Uterus (tissue), 4 donors: ENCODE data around the gene CACNG5. TPM values are rescaled to one million over a fixed set of nuclear protein-coding genes. Genes with fewer than 3 reads are reported as not detected.

Experiments
- DNase-seq, 2 donors: peaks; one replicate each; pipeline ENCODE4 v3.0.0-alpha.2; 2019 to 2020
- H3K27ac ChIP-seq, 2 donors: fragments of 200-600 bp; sonication (generic); 1 replicate in 1 of 2; 2 replicates in 1 of 2; pipeline ENCODE4 v1.5.1; 2016 to 2018
- H3K27me3 ChIP-seq, 2 donors: fragments of 200-600 bp; sonication (generic); one replicate each; pipeline ENCODE4 v1.5.1; 2018 to 2019; ENCODE audit warnings: control low read depth in 1 of 2
- H3K36me3 ChIP-seq, 2 donors: fragments of 200-600 bp; sonication (generic); one replicate each; pipeline ENCODE4 v1.5.1; 2019; ENCODE audit warnings: control low read depth in 1 of 2
- H3K4me1 ChIP-seq, 2 donors: fragments of 200-600 bp; sonication (generic); one replicate each; pipeline ENCODE4 v1.5.1; 2018 to 2019; ENCODE audit warnings: control low read depth in 1 of 2
- H3K4me3 ChIP-seq, 2 donors: fragments of 200-600 bp; sonication (generic); 1 replicate in 1 of 2; 2 replicates in 1 of 2; pipeline ENCODE4 v1.5.1; 2018 to 2019; ENCODE audit warnings: mild to moderate bottlenecking in 1 of 2
- H3K9me3 ChIP-seq, 2 donors: fragments of 200-600 bp; sonication (generic); one replicate each; pipeline ENCODE4 v1.5.1; 2019; ENCODE audit warnings: control low read depth in 1 of 2
- CTCF ChIP-seq, 4 experiments: fragments of 200-600 bp in 2 of 4; fragments of 450-650 bp in 2 of 4; sonication (generic) in 2 of 4; IDR thresholded peaks; one replicate each; pipeline ENCODE4 v1.5.1; 2016 to 2019; ENCODE audit warnings: antibody characterized with exemption in 4 of 4, mild to moderate bottlenecking in 2 of 4, moderate library complexity in 1 of 4
- POLR2A ChIP-seq, 2 donors: fragments of 450-650 bp; IDR thresholded peaks; one replicate each; pipeline ENCODE4 v1.6.1; 2016; ENCODE audit warnings: antibody characterized with exemption in 2 of 2, mild to moderate bottlenecking in 1 of 2, moderate library complexity in 1 of 2
- intact Hi-C: fragments of 100-400 bp; cut with DNase I; formaldehyde crosslinking; loops from one replicate; pipeline ENCODE4 v1.15.1; 2023; ENCODE audit warnings: low total_unique reads
- total RNA-seq, 4 donors: library from RNA; depleted of rRNA in 3 of 4; stranded (reverse); fragments of >200 nt in 3 of 4; gene quantifications; one replicate each; pipeline versions ENCODE4 v1.1.0 to v1.2.4, GENCODE V29; 2014 to 2023
- donor health status: DM: yes; HTN: yes; CAD: no.

The CACNG5 gene
- total RNA-seq, 4 donors from 2014 or later: 6.6 TPM; not detected in 3

- Histone ChIP-seq H3K4me3 (no peak overlapping the region), H3K27me3 (no peaks in the 10 kb centered on the region), H3K4me1 (no peaks in the 10 kb centered on the region), H3K9me3 (no peaks in the 10 kb centered on the region), H3K27ac (no peak overlapping the region), H3K36me3 (no peaks in the 10 kb centered on the region)
- no peak for DNase-seq
- TF ChIP-seq CTCF (IDR thresholded peaks at IDR 0.05) (no peak), POLR2A (IDR thresholded peaks at IDR 0.05) (no peak)
- intact Hi-C loops: loop anchor here (10.0 kb wide), 1 partner anchor 195 kb away; no protein-coding TSS in a partner anchor
These were observed 75.0 kb downstream of the CACNG5 start for GRCh38 chr17:66909804-66910373.

GRCh38 chr17:66910651-66911285 lies 75.9 kb downstream of the CACNG5 start:
- H3K27ac ChIP-seq: no peak overlapping the region
- no peaks in the 10 kb centered on the region for H3K4me1 ChIP-seq
- H3K36me3 ChIP-seq: no peaks in the 10 kb centered on the region
- H3K27me3 ChIP-seq: no peaks in the 10 kb centered on the region
- no peaks in the 10 kb centered on the region for H3K9me3 ChIP-seq
- intact Hi-C loops: no loop called here
- DNase-seq: no peak
- H3K4me3 ChIP-seq: no peak overlapping the region
- TF ChIP-seq CTCF (IDR thresholded peaks at IDR 0.05) (no peak), POLR2A (IDR thresholded peaks at IDR 0.05) (no peak)

- Histone ChIP-seq H3K4me3 (no peak overlapping the region), H3K27ac (no peak overlapping the region), H3K27me3 (no peaks in the 10 kb centered on the region), H3K4me1 (no peaks in the 10 kb centered on the region), H3K9me3 (no peaks in the 10 kb centered on the region), H3K36me3 (no peaks in the 10 kb centered on the region)
- no peak for DNase-seq
- TF ChIP-seq POLR2A (IDR thresholded peaks at IDR 0.05) (no peak), CTCF (IDR thresholded peaks at IDR 0.05) (no peak)
- intact Hi-C loops: no loop called here
These were observed 80.3 kb downstream of the CACNG5 start for GRCh38 chr17:66915204-66915611.

GRCh38 chr17:66915792-66916191 lies 80.9 kb downstream of the CACNG5 start:
- Histone ChIP-seq H3K9me3 (no peaks in the 10 kb centered on the region), H3K27ac (no peak overlapping the region), H3K36me3 (no peaks in the 10 kb centered on the region), H3K27me3 (no peaks in the 10 kb centered on the region), H3K4me3 (no peak overlapping the region), H3K4me1 (no peaks in the 10 kb centered on the region)
- intact Hi-C loops: no loop called here
- TF ChIP-seq POLR2A (IDR thresholded peaks at IDR 0.05) (no peak), CTCF (IDR thresholded peaks at IDR 0.05) (no peak)
- DNase-seq: no peak

GRCh38 chr17:66916946-66917345 lies 82.0 kb downstream of the CACNG5 start:
- H3K4me1 ChIP-seq: no peaks in the 10 kb centered on the region
- no peaks in the 10 kb centered on the region for H3K36me3 ChIP-seq
- no peaks in the 10 kb centered on the region for H3K9me3 ChIP-seq
- no peak overlapping the region for H3K27ac ChIP-seq
- H3K4me3 ChIP-seq: no peak overlapping the region
- no peak for DNase-seq
- TF ChIP-seq POLR2A (IDR thresholded peaks at IDR 0.05) (no peak), CTCF (IDR thresholded peaks at IDR 0.05) (no peak)
- no peaks in the 10 kb centered on the region for H3K27me3 ChIP-seq
- intact Hi-C loops: no loop called here
